HepG2 (cell line): ENCODE results near the gene ANKRA2. TPM values are rescaled to one million over a fixed set of nuclear protein-coding genes. Genes with fewer than 3 reads are reported as not detected.

Experiments
- GATAD2A ChIP-seq: IDR thresholded peaks from 2 replicates; pipeline ENCODE4 v1.6.1; 2016
- MTA3 ChIP-seq: sonication (generic); formaldehyde crosslinking; IDR thresholded peaks from 2 replicates; pipeline ENCODE4 v1.4.0; 2020; ENCODE audit warnings: missing genetic modification reagents
- NR2F1 ChIP-seq, 2 experiments: fragments of 450-650 bp in 1 of 2; formaldehyde crosslinking in 1 of 2; IDR thresholded peaks; 2 replicates each; pipeline versions ENCODE4 v1.5.0 to v1.6.1; 2016 to 2020; ENCODE audit warnings: mild to moderate bottlenecking in 1 of 2, missing compliant biosample characterization in 1 of 2, missing genetic modification reagents in 1 of 2, moderate library complexity in 1 of 2
- NR2F2 ChIP-seq: IDR thresholded peaks from 2 replicates; pipeline ENCODE4 v1.6.1; 2012; ENCODE audit warnings: low read depth, inconsistent platforms, borderline replicate concordance
- POGZ ChIP-seq: sonication (generic); formaldehyde crosslinking; IDR thresholded peaks from 2 replicates; pipeline ENCODE4 v1.4.0; 2020; ENCODE audit warnings: mild to moderate bottlenecking, missing genetic modification reagents
- RXRA ChIP-seq: sonication (generic); formaldehyde crosslinking; IDR thresholded peaks from 2 replicates; pipeline ENCODE4 v1.5.1; 2020; ENCODE audit warnings: missing genetic modification reagents
- ZNF331 ChIP-seq: sonication (generic); formaldehyde crosslinking; IDR thresholded peaks from 2 replicates; pipeline ENCODE4 v1.4.0; 2020; ENCODE audit warnings: missing genetic modification reagents
- ZNF33B ChIP-seq: sonication (generic); formaldehyde crosslinking; IDR thresholded peaks from 2 replicates; pipeline ENCODE4 v1.5.1; 2020; ENCODE audit warnings: mild to moderate bottlenecking, missing genetic modification reagents
- ZNF441 ChIP-seq: sonication (generic); formaldehyde crosslinking; IDR thresholded peaks from 2 replicates; pipeline ENCODE4 v1.7.0; 2021; ENCODE audit warnings: missing genetic modification reagents, borderline replicate concordance
- ZNF570 ChIP-seq: sonication (generic); formaldehyde crosslinking; IDR thresholded peaks from 2 replicates; pipeline ENCODE4 v1.4.0; 2020; ENCODE audit warnings: mild to moderate bottlenecking, missing genetic modification reagents, borderline replicate concordance
- ZSCAN12 ChIP-seq: sonication (generic); formaldehyde crosslinking; IDR thresholded peaks from 2 replicates; pipeline ENCODE4 v1.9.0; 2021; ENCODE audit warnings: mild to moderate bottlenecking, missing genetic modification reagents
- ZSCAN21 ChIP-seq: sonication (generic); formaldehyde crosslinking; IDR thresholded peaks from 2 replicates; pipeline ENCODE4 v1.8.0; 2022; ENCODE audit warnings: mild to moderate bottlenecking, missing genetic modification reagents, moderate library complexity, borderline replicate concordance
- polyA plus RNA-seq, 8 experiments: library from polyadenylated mRNA; depleted of rRNA in 3 of 8; stranded (reverse) in 7 of 8; unstranded in 1 of 8; fragments of >200 nt; fragmentation: Illumina TruSeq in 4 of 8; extraction: Trizol in 4 of 8; gene quantifications; 2 replicates each; pipeline versions ENCODE4 v1.2.1 to v1.2.3, GENCODE V29; 2011 to 2016; ENCODE audit warnings: low read depth in 4 of 8, missing spikeins in 1 of 8, mixed read lengths in 1 of 8; ENCODE audit not compliant: insufficient read depth in 1 of 8
- total RNA-seq, 5 experiments: library from RNA; depleted of rRNA; stranded (reverse); fragments of >200 nt; fragmentation: Illumina TruSeq; extraction: Trizol; gene quantifications; 2 replicates each; pipeline ENCODE4 v1.2.3, GENCODE V29; 2016; ENCODE audit warnings: low read depth in 1 of 5
- TF ChIP-seq, protein P1 (sequence below): sonication (generic); formaldehyde crosslinking; IDR thresholded peaks from 2 replicates; pipeline ENCODE4 v1.4.0; 2020; ENCODE audit warnings: missing genetic modification reagents, borderline replicate concordance
- TF ChIP-seq, protein P2 (sequence below): sonication (generic); formaldehyde crosslinking; IDR thresholded peaks from 2 replicates; pipeline ENCODE4 v1.9.0; 2021; ENCODE audit warnings: missing genetic modification reagents, mild to moderate bottlenecking, borderline replicate concordance
- TF ChIP-seq, protein P3 (sequence below): IDR thresholded peaks from 2 replicates; pipeline ENCODE4 v1.6.1; 2016; ENCODE audit warnings: missing genetic modification reagents, missing compliant biosample characterization
- TF ChIP-seq, protein P4 (sequence below): sonication (generic); formaldehyde crosslinking; IDR thresholded peaks from 2 replicates; pipeline ENCODE4 v1.8.0; 2022; ENCODE audit warnings: mild to moderate bottlenecking, missing genetic modification reagents

The ANKRA2 gene
- total and polyA plus RNA-seq, 2 of the 13 experiments (the other 11 are each of a cell fraction or from before 2014, with no cell fraction given): 23.6 to 33.6 TPM

DNA sequence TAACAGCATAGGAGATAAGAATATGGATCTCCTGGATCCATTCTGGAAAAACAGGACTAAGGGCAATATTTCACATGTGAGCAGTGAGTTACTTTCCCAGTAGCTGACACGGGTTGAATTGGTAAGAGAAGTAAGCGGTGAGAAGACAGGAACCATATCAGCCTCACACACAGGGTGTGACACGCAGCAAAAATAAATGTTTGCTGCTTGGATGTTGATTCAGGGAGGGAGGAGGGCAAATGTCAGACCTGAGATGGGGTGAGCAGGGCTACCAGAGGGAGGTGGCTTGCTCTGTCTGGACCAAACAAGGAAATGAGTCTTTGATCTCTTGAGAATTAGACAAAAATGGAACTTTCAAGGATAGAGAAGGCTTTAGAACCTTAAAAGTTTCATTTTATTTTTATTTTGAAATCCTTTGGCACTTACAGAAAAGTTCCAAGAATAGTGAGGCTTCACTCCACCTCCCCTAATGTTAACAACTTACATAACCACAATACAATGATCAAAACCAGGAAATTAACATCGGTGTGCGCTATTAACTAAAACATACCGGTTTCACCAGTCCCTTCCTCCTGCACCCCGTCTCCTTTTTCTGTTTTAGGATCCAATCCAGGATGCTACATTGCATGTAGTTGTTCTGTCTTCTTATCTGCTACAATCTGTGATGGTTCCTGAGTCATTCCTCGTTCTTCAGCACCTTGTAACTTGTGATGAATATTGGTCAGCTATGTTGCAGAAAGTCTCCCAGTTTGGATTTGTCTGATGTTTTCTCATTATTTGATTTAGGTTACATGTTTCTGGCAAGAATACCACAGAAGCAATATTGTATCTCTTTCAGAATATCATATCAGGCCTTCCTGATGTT lies 40.0 kb upstream of the ANKRA2 start (continued):
- TF ChIP-seq, protein P1, sequence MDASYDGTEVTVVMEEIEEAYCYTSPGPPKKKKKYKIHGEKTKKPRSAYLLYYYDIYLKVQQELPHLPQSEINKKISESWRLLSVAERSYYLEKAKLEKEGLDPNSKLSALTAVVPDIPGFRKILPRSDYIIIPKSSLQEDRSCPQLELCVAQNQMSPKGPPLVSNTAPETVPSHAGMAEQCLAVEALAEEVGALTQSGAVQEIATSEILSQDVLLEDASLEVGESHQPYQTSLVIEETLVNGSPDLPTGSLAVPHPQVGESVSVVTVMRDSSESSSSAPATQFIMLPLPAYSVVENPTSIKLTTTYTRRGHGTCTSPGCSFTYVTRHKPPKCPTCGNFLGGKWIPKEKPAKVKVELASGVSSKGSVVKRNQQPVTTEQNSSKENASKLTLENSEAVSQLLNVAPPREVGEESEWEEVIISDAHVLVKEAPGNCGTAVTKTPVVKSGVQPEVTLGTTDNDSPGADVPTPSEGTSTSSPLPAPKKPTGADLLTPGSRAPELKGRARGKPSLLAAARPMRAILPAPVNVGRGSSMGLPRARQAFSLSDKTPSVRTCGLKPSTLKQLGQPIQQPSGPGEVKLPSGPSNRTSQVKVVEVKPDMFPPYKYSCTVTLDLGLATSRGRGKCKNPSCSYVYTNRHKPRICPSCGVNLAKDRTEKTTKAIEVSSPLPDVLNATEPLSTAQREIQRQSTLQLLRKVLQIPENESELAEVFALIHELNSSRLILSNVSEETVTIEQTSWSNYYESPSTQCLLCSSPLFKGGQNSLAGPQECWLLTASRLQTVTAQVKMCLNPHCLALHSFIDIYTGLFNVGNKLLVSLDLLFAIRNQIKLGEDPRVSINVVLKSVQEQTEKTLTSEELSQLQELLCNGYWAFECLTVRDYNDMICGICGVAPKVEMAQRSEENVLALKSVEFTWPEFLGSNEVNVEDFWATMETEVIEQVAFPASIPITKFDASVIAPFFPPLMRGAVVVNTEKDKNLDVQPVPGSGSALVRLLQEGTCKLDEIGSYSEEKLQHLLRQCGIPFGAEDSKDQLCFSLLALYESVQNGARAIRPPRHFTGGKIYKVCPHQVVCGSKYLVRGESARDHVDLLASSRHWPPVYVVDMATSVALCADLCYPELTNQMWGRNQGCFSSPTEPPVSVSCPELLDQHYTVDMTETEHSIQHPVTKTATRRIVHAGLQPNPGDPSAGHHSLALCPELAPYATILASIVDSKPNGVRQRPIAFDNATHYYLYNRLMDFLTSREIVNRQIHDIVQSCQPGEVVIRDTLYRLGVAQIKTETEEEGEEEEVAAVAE (CRISPR knock-in tag): no peak
- TF ChIP-seq RXRA (CRISPR knock-in tag): peak; percentile 64; the same call in 1 of the 2 replicates
- no peak for TF ChIP-seq ZNF570 (CRISPR knock-in tag)
- TF ChIP-seq ZNF331 (CRISPR knock-in tag): 0 out of 2 replicates have a peak, but pooled peaks have one; percentile 2
- TF ChIP-seq, protein P2, sequence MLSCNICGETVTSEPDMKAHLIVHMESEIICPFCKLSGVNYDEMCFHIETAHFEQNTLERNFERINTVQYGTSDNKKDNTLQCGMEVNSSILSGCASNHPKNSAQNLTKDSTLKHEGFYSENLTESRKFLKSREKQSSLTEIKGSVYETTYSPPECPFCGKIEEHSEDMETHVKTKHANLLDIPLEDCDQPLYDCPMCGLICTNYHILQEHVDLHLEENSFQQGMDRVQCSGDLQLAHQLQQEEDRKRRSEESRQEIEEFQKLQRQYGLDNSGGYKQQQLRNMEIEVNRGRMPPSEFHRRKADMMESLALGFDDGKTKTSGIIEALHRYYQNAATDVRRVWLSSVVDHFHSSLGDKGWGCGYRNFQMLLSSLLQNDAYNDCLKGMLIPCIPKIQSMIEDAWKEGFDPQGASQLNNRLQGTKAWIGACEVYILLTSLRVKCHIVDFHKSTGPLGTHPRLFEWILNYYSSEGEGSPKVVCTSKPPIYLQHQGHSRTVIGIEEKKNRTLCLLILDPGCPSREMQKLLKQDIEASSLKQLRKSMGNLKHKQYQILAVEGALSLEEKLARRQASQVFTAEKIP (CRISPR knock-in tag): no peak
- peak; percentile 41; the same call in 1 of the 2 replicates for TF ChIP-seq GATAD2A (CRISPR knock-in tag)
- peak; percentile 72 for TF ChIP-seq NR2F2
- TF ChIP-seq MTA3 (CRISPR knock-in tag): no peak
- TF ChIP-seq, protein P3, sequence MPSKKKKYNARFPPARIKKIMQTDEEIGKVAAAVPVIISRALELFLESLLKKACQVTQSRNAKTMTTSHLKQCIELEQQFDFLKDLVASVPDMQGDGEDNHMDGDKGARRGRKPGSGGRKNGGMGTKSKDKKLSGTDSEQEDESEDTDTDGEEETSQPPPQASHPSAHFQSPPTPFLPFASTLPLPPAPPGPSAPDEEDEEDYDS: 0 out of 2 replicates have a peak, but pooled peaks have one; percentile 19
- TF ChIP-seq, protein P4, sequence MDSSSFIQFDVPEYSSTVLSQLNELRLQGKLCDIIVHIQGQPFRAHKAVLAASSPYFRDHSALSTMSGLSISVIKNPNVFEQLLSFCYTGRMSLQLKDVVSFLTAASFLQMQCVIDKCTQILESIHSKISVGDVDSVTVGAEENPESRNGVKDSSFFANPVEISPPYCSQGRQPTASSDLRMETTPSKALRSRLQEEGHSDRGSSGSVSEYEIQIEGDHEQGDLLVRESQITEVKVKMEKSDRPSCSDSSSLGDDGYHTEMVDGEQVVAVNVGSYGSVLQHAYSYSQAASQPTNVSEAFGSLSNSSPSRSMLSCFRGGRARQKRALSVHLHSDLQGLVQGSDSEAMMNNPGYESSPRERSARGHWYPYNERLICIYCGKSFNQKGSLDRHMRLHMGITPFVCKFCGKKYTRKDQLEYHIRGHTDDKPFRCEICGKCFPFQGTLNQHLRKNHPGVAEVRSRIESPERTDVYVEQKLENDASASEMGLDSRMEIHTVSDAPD (CRISPR knock-in tag): no peak
- peak; percentile 37; the same call in 1 of the 2 replicates for TF ChIP-seq POGZ (CRISPR knock-in tag)
- no peak for TF ChIP-seq ZNF33B (CRISPR knock-in tag)
- peak; percentile 59 to 77 for TF ChIP-seq NR2F1 (CRISPR knock-in tag; IDR thresholded peaks at IDR 0.05)
- TF ChIP-seq ZSCAN21 (CRISPR knock-in tag): no peak
- TF ChIP-seq ZNF441 (CRISPR knock-in tag): no peak
- no peak for TF ChIP-seq ZSCAN12 (CRISPR knock-in tag)
